ENCODE results near the gene ARPC5.

ARPC5 gene

GRCh38 chr1:183642166-183642565 lies 6.6 kb upstream of the ARPC5 start:
- no peaks in the 10 kb centered on the region for H3K9me3 ChIP-seq (ENCODE audit: control insufficient read depth, insufficient read depth, low read length)
- no peaks in the 10 kb centered on the region for H4K20me1 ChIP-seq (ENCODE audit: control insufficient read depth, insufficient read depth, low read depth, low read length)
- H3K79me2 ChIP-seq (ENCODE audit: control insufficient read depth, low read length): no peaks in the 10 kb centered on the region
- H3K9me2 ChIP-seq (replicated peaks; ENCODE audit: control insufficient read depth, low read length): no peaks in the 10 kb centered on the region
- no peak overlapping the region for H3K4me2 ChIP-seq (ENCODE audit: low read length)
- H3F3A ChIP-seq (ENCODE audit: control insufficient read depth, insufficient read depth): no peaks in the 10 kb centered on the region; the same call in 1 of the 2 replicates
- no peak overlapping the region for H3K4me3 ChIP-seq (ENCODE audit: low read length)
- H3K27ac ChIP-seq (ENCODE audit: low read depth, low read length): no peak overlapping the region
- TF ChIP-seq EZH2phosphoT487 (IDR thresholded peaks at IDR 0.05; ENCODE audit: borderline replicate concordance, low read length): no peak
- TF ChIP-seq CTCF (IDR thresholded peaks at IDR 0.05; ENCODE audit: low read depth, low read length, poor library complexity, severe bottlenecking): no peak
- H3K27me3 ChIP-seq (ENCODE audit: control insufficient read depth, low read length): peaks cover 18% of the 10 kb centered on the region
- no peaks in the 10 kb centered on the region for H3K36me3 ChIP-seq (ENCODE audit: control insufficient read depth, low read length)
- H3K4me1 ChIP-seq (ENCODE audit: control insufficient read depth, low read length): 0 out of 2 replicates have a peak, but pooled peaks cover under 1% of the 10 kb centered on the region

- Histone ChIP-seq H4K20me1 (ENCODE audit: control insufficient read depth, insufficient read depth, low read depth, low read length) (no peaks in the 10 kb centered on the region), H3K27ac (ENCODE audit: low read depth, low read length) (no peak overlapping the region), H3F3A (ENCODE audit: control insufficient read depth, insufficient read depth) (no peaks in the 10 kb centered on the region; the same call in 1 of the 2 replicates), H3K4me1 (ENCODE audit: control insufficient read depth, low read length) (peaks cover 11% of the 10 kb centered on the region), H3K4me2 (ENCODE audit: low read length) (no peak overlapping the region), H3K36me3 (ENCODE audit: control insufficient read depth, low read length) (0 out of 2 replicates have a peak, but pooled peaks cover 3% of the 10 kb centered on the region), H3K79me2 (ENCODE audit: control insufficient read depth, low read length) (peaks cover 4% of the 10 kb centered on the region), H3K9me3 (ENCODE audit: control insufficient read depth, insufficient read depth, low read length) (no peaks in the 10 kb centered on the region), H3K9me2 (replicated peaks; ENCODE audit: control insufficient read depth, low read length) (no peaks in the 10 kb centered on the region), H3K4me3 (ENCODE audit: low read length) (no peak overlapping the region), H3K27me3 (ENCODE audit: control insufficient read depth, low read length) (peaks cover 27% of the 10 kb centered on the region)
- TF ChIP-seq CTCF (IDR thresholded peaks at IDR 0.05; ENCODE audit: low read depth, low read length, poor library complexity, severe bottlenecking): no peak
- TF ChIP-seq EZH2phosphoT487 (IDR thresholded peaks at IDR 0.05; ENCODE audit: borderline replicate concordance, low read length): no peak
Observed at GRCh38 chr1:183640193-183640592, 4.6 kb upstream of the ARPC5 start.

- Histone ChIP-seq H3K27ac (ENCODE audit: low read depth, low read length) (no peak overlapping the region), H3K79me2 (ENCODE audit: control insufficient read depth, low read length) (peaks cover 18% of the 10 kb centered on the region), H3K27me3 (ENCODE audit: control insufficient read depth, low read length) (peaks cover 27% of the 10 kb centered on the region)
Observed at GRCh38 chr1:183638649-183639387, 3.2 kb upstream of the ARPC5 start.

More at GRCh38 chr1:183638649-183639387, 3.2 kb upstream of the ARPC5 start:
- H3K4me1 ChIP-seq (ENCODE audit: control insufficient read depth, low read length): peaks cover 16% of the 10 kb centered on the region
- TF ChIP-seq CTCF (IDR thresholded peaks at IDR 0.05; ENCODE audit: low read depth, low read length, poor library complexity, severe bottlenecking): no peak
- no peak for TF ChIP-seq EZH2phosphoT487 (IDR thresholded peaks at IDR 0.05; ENCODE audit: borderline replicate concordance, low read length)
- H3K4me3 ChIP-seq (ENCODE audit: low read length): no peak overlapping the region
- H4K20me1 ChIP-seq (ENCODE audit: control insufficient read depth, insufficient read depth, low read depth, low read length): no peaks in the 10 kb centered on the region
- no peaks in the 10 kb centered on the region for H3K9me3 ChIP-seq (ENCODE audit: control insufficient read depth, insufficient read depth, low read length)
- H3K36me3 ChIP-seq (ENCODE audit: control insufficient read depth, low read length): peaks cover 5% of the 10 kb centered on the region; the same call in 1 of the 2 replicates
- no peaks in the 10 kb centered on the region for H3K9me2 ChIP-seq (replicated peaks; ENCODE audit: control insufficient read depth, low read length)
- peaks cover 9% of the 10 kb centered on the region for H3F3A ChIP-seq (ENCODE audit: control insufficient read depth, insufficient read depth)
- H3K4me2 ChIP-seq (ENCODE audit: low read length): no peak overlapping the region

Measured in DOHH2 (cell line).